H9 (cell line): ENCODE measurements around the gene GSAP. TPM values are rescaled to one million over a fixed set of nuclear protein-coding genes. Genes with fewer than 3 reads are reported as not detected.

Source experiments
- DNase-seq: peaks from one replicate; pipeline ENCODE4 v3.0.0-alpha.2; 2017
- H2AFZ ChIP-seq: one replicate; pipeline ENCODE4 v1.6.1; 2013; ENCODE audit warnings: mild to moderate bottlenecking, low read length, control low read depth, moderate library complexity
- H2AK5ac ChIP-seq: 2 replicates; pipeline ENCODE4 v1.6.1; 2013; ENCODE audit warnings: low read length, control low read depth, mixed read lengths; ENCODE audit not compliant: insufficient read length
- H2BK120ac ChIP-seq: one replicate; pipeline ENCODE4 v1.6.1; 2013; ENCODE audit warnings: low read depth, mild to moderate bottlenecking, low read length, control low read depth, inconsistent platforms; ENCODE audit not compliant: poor library complexity, severe bottlenecking
- H2BK12ac ChIP-seq: 2 replicates; pipeline ENCODE4 v1.6.1; 2013; ENCODE audit warnings: low read length, control low read depth, mixed read lengths, low read depth; ENCODE audit not compliant: insufficient read length
- H2BK15ac ChIP-seq: 2 replicates; pipeline ENCODE4 v1.6.1; 2013; ENCODE audit warnings: low read depth, low read length, control low read depth
- H2BK20ac ChIP-seq: one replicate; pipeline ENCODE4 v1.6.1; 2013; ENCODE audit warnings: low read depth, mild to moderate bottlenecking, low read length, control low read depth, inconsistent platforms; ENCODE audit not compliant: poor library complexity, severe bottlenecking
- H2BK5ac ChIP-seq: 2 replicates; pipeline ENCODE4 v1.6.1; 2013; ENCODE audit warnings: low read length, control low read depth, mixed read lengths; ENCODE audit not compliant: insufficient read length
- H3K14ac ChIP-seq: 2 replicates; pipeline ENCODE4 v1.6.1; 2013; ENCODE audit warnings: low read length, control low read depth; ENCODE audit not compliant: insufficient read depth
- H3K18ac ChIP-seq: 2 replicates; pipeline ENCODE4 v1.6.1; 2013; ENCODE audit warnings: low read depth, mild to moderate bottlenecking, mixed read lengths, low read length, control low read depth; ENCODE audit not compliant: insufficient read length
- H3K23ac ChIP-seq: 2 replicates; pipeline ENCODE4 v1.6.1; 2013; ENCODE audit warnings: low read length, control low read depth, mixed read lengths, low read depth; ENCODE audit not compliant: insufficient read length
- H3K23me2 ChIP-seq: 2 replicates; pipeline ENCODE4 v1.6.1; 2013; ENCODE audit warnings: low read depth, mild to moderate bottlenecking, mixed read lengths, low read length, control low read depth; ENCODE audit not compliant: insufficient read length, poor library complexity, severe bottlenecking
- H3K27ac ChIP-seq: 2 replicates; pipeline ENCODE4 v1.5.1; 2013; ENCODE audit warnings: low read length, control low read depth, mixed read lengths, low read depth; ENCODE audit not compliant: insufficient read length
- H3K27me3 ChIP-seq: 2 replicates; pipeline ENCODE4 v1.6.1; 2013; ENCODE audit warnings: low read length, control low read depth, inconsistent platforms; ENCODE audit not compliant: insufficient read depth
- H3K4ac ChIP-seq: 2 replicates; pipeline ENCODE4 v1.6.1; 2013; ENCODE audit warnings: low read depth, mild to moderate bottlenecking, control low read depth, inconsistent platforms, low read length, moderate library complexity
- H3K4me1 ChIP-seq: 2 replicates; pipeline ENCODE4 v1.6.1; 2013; ENCODE audit warnings: low read length, control low read depth, inconsistent platforms; ENCODE audit not compliant: insufficient read depth
- H3K4me2 ChIP-seq: 2 replicates; pipeline ENCODE4 v1.6.1; 2013; ENCODE audit warnings: low read length, control low read depth, mixed read lengths; ENCODE audit not compliant: insufficient read length, insufficient read depth
- H3K56ac ChIP-seq: 2 replicates; pipeline ENCODE4 v1.6.1; 2013; ENCODE audit warnings: low read depth, mild to moderate bottlenecking, mixed read lengths, low read length, control low read depth; ENCODE audit not compliant: insufficient read length
- H3K79me1 ChIP-seq: 2 replicates; pipeline ENCODE4 v1.6.1; 2013; ENCODE audit warnings: low read depth, mild to moderate bottlenecking, moderate library complexity, low read length, control low read depth, inconsistent platforms; ENCODE audit not compliant: insufficient read depth, poor library complexity, severe bottlenecking
- H3K79me2 ChIP-seq: 2 replicates; pipeline ENCODE4 v1.6.1; 2013; ENCODE audit warnings: low read length, control low read depth, inconsistent platforms; ENCODE audit not compliant: insufficient read depth
- H3K9ac ChIP-seq: 2 replicates; pipeline ENCODE4 v1.6.1; 2013; ENCODE audit warnings: low read length, control low read depth, mixed read lengths; ENCODE audit not compliant: insufficient read length; ENCODE audit errors: extremely low read depth
- H3K9me3 ChIP-seq: one replicate; pipeline ENCODE4 v1.6.1; 2013; ENCODE audit warnings: low read depth, low read length, inconsistent platforms; ENCODE audit not compliant: control insufficient read depth
- H3T11ph ChIP-seq: one replicate; pipeline ENCODE4 v1.6.1; 2013; ENCODE audit warnings: mild to moderate bottlenecking, low read length, control low read depth, inconsistent platforms
- H4K20me1 ChIP-seq: one replicate; pipeline ENCODE4 v1.6.1; 2013; ENCODE audit not compliant: control insufficient read depth, insufficient read length, insufficient read depth
- H4K5ac ChIP-seq: 2 replicates; pipeline ENCODE4 v1.6.1; 2013; ENCODE audit warnings: low read depth, mild to moderate bottlenecking, mixed read lengths, low read length, control low read depth; ENCODE audit not compliant: insufficient read length
- H4K8ac ChIP-seq: replicated peaks from 2 replicates; pipeline ENCODE4 v1.6.1; 2013; ENCODE audit warnings: low read length, control low read depth, mixed read lengths, low read depth; ENCODE audit not compliant: insufficient read length
- H4K91ac ChIP-seq: 2 replicates; pipeline ENCODE4 v1.6.1; 2013; ENCODE audit warnings: low read depth, mild to moderate bottlenecking, moderate library complexity, mixed read lengths, low read length, control low read depth; ENCODE audit not compliant: insufficient read length
- H3K27ac Mint-ChIP-seq, 3 experiments: 2 replicates in 2 of 3; 3 replicates in 1 of 3; pipeline ENCODE4 v1.8.0; 2020 to 2021; ENCODE audit warnings: mixed read lengths in 3 of 3, mild to moderate bottlenecking in 1 of 3, moderate library complexity in 1 of 3
- H3K27me3 Mint-ChIP-seq: 2 replicates; pipeline ENCODE4 v1.8.0; 2021; ENCODE audit warnings: low read depth, mild to moderate bottlenecking, moderate library complexity, mixed read lengths
- H3K36me3 Mint-ChIP-seq, 3 experiments: 2 replicates in 2 of 3; 3 replicates in 1 of 3; pipeline ENCODE4 v1.8.0; 2020 to 2021; ENCODE audit warnings: low read depth in 3 of 3, mixed read lengths in 3 of 3; ENCODE audit not compliant: insufficient read depth in 1 of 3
- H3K4me1 Mint-ChIP-seq, 2 experiments: 2 replicates each; pipeline ENCODE4 v1.8.0; 2020; ENCODE audit warnings: mixed read lengths in 2 of 2
- H3K4me3 Mint-ChIP-seq, 2 experiments: 2 replicates in 1 of 2; 3 replicates in 1 of 2; pipeline ENCODE4 v1.8.0; 2020 to 2021; ENCODE audit warnings: mild to moderate bottlenecking in 2 of 2, mixed read lengths in 2 of 2, moderate library complexity in 1 of 2
- H3K9me3 Mint-ChIP-seq, 2 experiments: 2 replicates in 1 of 2; 3 replicates in 1 of 2; pipeline ENCODE4 v1.8.0; 2020; ENCODE audit warnings: mild to moderate bottlenecking in 2 of 2, mixed read lengths in 2 of 2, moderate library complexity in 1 of 2
- CTCF ChIP-seq: fragments of 200-600 bp; sonication (generic); conservative IDR thresholded peaks from 3 replicates; pipeline ENCODE4 v1.8.0; 2021; ENCODE audit warnings: antibody characterized with exemption, mild to moderate bottlenecking
- WGBS: extraction: QIAGEN DNeasy Blood & Tissue Kit; methylation state at CpG from one replicate; pipeline ENCODE4 v1.1.7; 2013; ENCODE audit warnings: missing lambda C conversion rate, low lambda C conversion rate, mixed read lengths; ENCODE audit not compliant: insufficient read length; ENCODE audit errors: extremely low coverage; 5-methylcytosine and 5-hydroxymethylcytosine counted together
- total RNA-seq: library from RNA; stranded (reverse); gene quantifications from 2 replicates; pipeline ENCODE4 v1.2.1, GENCODE V29; 2021

GSAP gene
- total RNA-seq, 1 experiment from 2014 or later = 1.9 TPM

GRCh38 chr7:77367976-77368375 is 48.2 kb downstream of the GSAP start:
- H3K9me3 ChIP-seq = no peaks in the 10 kb centered on the region
- no peak for DNase-seq
- Mint-ChIP-seq H3K27ac (no peak overlapping the region), H3K27me3 (no peaks in the 10 kb centered on the region; the same call in none of the 2 replicates), H3K36me3 (no peaks in the 10 kb centered on the region), H3K4me3 (no peak overlapping the region), H3K4me1 (no peaks in the 10 kb centered on the region), H3K9me3 (peaks cover 0 to 4% of the 10 kb centered on the region in 2 experiments; a peak in 2 of 5 replicates)
- H4K8ac ChIP-seq = no peak overlapping the region
- no peaks in the 10 kb centered on the region for H3K79me1 ChIP-seq
- no peak overlapping the region for H3K14ac ChIP-seq
- no peak overlapping the region for H2BK15ac ChIP-seq
- no peaks in the 10 kb centered on the region for H3K4me1 ChIP-seq
- no peak overlapping the region for H2AK5ac ChIP-seq
- no peaks in the 10 kb centered on the region for H3K79me2 ChIP-seq
- no peak overlapping the region for H2BK5ac ChIP-seq
- H3K18ac ChIP-seq = no peak overlapping the region
- H4K5ac ChIP-seq = no peak overlapping the region
- no peak overlapping the region for H3K23ac ChIP-seq
- H3K4me2 ChIP-seq = no peak overlapping the region
- TF ChIP-seq CTCF = no peak
- H3K56ac ChIP-seq = no peak overlapping the region
- H3K27ac ChIP-seq = no peak overlapping the region
- H4K91ac ChIP-seq = no peak overlapping the region
- H2BK120ac ChIP-seq = no peak overlapping the region
- H3K23me2 ChIP-seq = no peaks in the 10 kb centered on the region
- H3K4ac ChIP-seq = no peak overlapping the region
- no peak overlapping the region for H2BK20ac ChIP-seq
- H2AFZ ChIP-seq = no peak overlapping the region
- WGBS = no CpG with 5 or more reads among the region's 4 CpGs
- H3K9ac ChIP-seq = no peak overlapping the region
- no peaks in the 10 kb centered on the region for H4K20me1 ChIP-seq
- no peaks in the 10 kb centered on the region for H3K27me3 ChIP-seq
- no peak overlapping the region for H2BK12ac ChIP-seq
- H3T11ph ChIP-seq = no peak overlapping the region
